ENCODE results near the gene MS4A12.

DNA sequence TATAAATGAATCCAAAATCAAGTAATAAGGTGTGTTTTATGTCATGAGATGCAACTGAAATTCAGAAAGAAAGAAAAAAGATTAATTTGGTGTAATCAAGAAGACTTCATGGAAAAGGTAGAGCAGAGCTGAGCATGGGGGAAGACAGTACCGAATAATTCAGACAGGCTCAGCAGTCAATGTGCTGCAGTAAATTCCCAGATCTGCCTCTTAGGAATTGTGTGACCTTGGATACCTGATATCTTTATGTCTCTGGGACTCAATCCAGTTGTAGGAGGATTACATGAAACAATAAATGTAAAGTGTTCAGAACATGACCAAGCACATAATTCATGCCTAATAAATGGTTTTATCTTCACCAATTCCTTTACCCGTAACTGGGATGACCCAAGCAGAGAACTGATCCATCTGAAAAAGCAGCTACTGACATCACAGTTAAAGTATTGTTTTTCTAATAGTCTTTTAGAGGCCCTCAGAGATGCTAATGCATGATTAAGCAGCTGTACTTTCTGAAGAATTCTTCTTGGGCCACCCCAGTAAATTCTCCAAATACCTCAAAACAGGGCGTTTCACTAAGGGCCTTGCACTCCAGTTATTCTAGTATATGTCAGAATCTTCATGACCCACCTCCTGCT is 7.8 kb downstream of the MS4A12 start:
- TF ChIP-seq, protein P1, sequence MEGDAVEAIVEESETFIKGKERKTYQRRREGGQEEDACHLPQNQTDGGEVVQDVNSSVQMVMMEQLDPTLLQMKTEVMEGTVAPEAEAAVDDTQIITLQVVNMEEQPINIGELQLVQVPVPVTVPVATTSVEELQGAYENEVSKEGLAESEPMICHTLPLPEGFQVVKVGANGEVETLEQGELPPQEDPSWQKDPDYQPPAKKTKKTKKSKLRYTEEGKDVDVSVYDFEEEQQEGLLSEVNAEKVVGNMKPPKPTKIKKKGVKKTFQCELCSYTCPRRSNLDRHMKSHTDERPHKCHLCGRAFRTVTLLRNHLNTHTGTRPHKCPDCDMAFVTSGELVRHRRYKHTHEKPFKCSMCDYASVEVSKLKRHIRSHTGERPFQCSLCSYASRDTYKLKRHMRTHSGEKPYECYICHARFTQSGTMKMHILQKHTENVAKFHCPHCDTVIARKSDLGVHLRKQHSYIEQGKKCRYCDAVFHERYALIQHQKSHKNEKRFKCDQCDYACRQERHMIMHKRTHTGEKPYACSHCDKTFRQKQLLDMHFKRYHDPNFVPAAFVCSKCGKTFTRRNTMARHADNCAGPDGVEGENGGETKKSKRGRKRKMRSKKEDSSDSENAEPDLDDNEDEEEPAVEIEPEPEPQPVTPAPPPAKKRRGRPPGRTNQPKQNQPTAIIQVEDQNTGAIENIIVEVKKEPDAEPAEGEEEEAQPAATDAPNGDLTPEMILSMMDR (IDR thresholded peaks at IDR 0.05) = no peak
- TF ChIP-seq POLR2A (IDR thresholded peaks at IDR 0.05) = no peak

Data from right lobe of liver (tissue), 4 donors.